Muscle of leg (tissue), 11 donors: ENCODE results near the gene SAMD4B. TPM values are rescaled to one million over a fixed set of nuclear protein-coding genes. Genes with fewer than 3 reads are reported as not detected.
"Not testable (repeated sequence)": the region's sequence is repeated elsewhere in the genome, so short reads cannot be mapped to it uniquely, and the experiment has no call there.

Source experiments
- DNase-seq: peaks from one replicate; pipeline ENCODE4 v3.0.0; 2013
- H3K27ac ChIP-seq: one replicate; pipeline ENCODE4 v1.5.1; 2013; ENCODE audit warnings: mild to moderate bottlenecking, low read length, control low read depth
- H3K27me3 ChIP-seq: one replicate; pipeline ENCODE4 v1.6.1; 2013; ENCODE audit warnings: low read length; ENCODE audit not compliant: control insufficient read depth, insufficient read depth
- H3K36me3 ChIP-seq: one replicate; pipeline ENCODE4 v1.6.1; 2013; ENCODE audit warnings: low read length; ENCODE audit not compliant: control insufficient read depth, insufficient read depth
- H3K4me1 ChIP-seq: one replicate; pipeline ENCODE4 v1.6.1; 2013; ENCODE audit warnings: low read length; ENCODE audit not compliant: control insufficient read depth, insufficient read depth
- H3K4me3 ChIP-seq: one replicate; pipeline ENCODE4 v1.5.1; 2013; ENCODE audit warnings: low read length, control low read depth
- H3K9me3 ChIP-seq: replicated peaks from 2 replicates; pipeline ENCODE4 v1.6.1; 2013; ENCODE audit warnings: low read depth, low read length; ENCODE audit not compliant: control insufficient read depth
- WGBS: methylation state at CpG from one replicate; pipeline ENCODE4 v1.1.5; 2013; ENCODE audit warnings: missing lambda C conversion rate; ENCODE audit not compliant: insufficient coverage; 5-methylcytosine and 5-hydroxymethylcytosine counted together
- polyA plus RNA-seq, 8 donors: library from polyadenylated mRNA; unstranded; fragments of 120-200 nt; gene quantifications; one replicate each; pipeline versions ENCODE4 v1.2.1 to v1.2.3, GENCODE V29; 2013; ENCODE audit warnings: inconsistent platforms in 1 of 8, low replicate concordance in 1 of 8; ENCODE audit not compliant: insufficient read length in 8 of 8, insufficient read depth in 1 of 8
- total RNA-seq: library from RNA; stranded (reverse); fragments of 120-200 nt; gene quantifications from one replicate; pipeline ENCODE4 v1.2.4, GENCODE V29; 2013

The SAMD4B gene
- total and polyA plus RNA-seq, 9 donors = 36.6 to 99.6 (median 82.8) TPM

DNA sequence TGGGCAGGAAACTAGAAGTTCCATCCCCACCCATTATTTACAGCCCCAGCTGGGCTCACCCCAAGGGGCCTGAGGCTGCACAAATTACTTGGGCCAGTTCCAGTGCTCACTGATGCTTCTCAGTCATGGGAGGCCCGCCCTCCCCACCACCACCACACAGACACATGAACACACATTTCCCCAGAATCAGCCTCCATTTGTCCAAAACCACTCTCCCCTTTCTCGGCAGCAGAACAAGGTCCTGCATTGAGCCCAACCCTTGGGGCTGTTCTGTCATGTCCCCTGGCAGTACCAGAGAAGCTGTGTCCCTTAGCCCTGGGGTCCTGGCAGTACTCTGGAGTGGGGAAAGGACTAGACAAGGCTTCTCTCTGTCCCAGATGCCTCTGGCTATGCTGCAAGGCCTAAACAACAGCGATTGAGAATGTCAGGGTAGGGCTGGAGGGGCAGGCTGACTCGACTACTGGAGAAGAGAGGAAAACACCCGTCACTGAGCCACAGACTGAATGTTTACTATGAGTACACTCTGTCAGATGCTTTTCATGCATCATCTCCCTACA is 21.8 kb downstream of the SAMD4B start:
- Histone ChIP-seq H3K9me3 (no peaks in the 10 kb centered on the region), H3K4me3 (no peak overlapping the region), H3K4me1 (peaks cover 28% of the 10 kb centered on the region), H3K36me3 (peaks cover 67% of the 10 kb centered on the region), H3K27ac (peak overlapping the region; percentile 89), H3K27me3 (no peaks in the 10 kb centered on the region)
- peak; percentile 88 for DNase-seq
- WGBS = 49% methylated on average over 3 of the region's 5 CpGs

DNA sequence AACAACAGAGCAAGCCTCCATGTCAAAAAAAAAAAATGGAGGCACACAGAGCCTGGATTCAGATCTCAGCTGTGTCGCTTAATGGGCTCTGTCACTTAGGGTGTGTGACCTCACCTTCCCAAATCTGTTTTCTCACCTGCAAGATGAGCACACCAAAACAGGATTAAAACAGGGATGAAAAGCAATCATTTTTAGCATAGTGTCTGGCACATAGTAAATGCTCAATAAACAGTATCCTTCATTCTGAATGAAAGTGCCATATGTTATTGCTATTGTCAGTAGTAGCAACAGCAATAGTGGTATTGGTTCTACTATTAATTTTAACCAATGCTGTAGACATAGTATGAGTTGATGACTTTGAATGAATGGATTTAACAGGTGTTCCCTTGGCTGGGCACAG is 23.3 kb downstream of the SAMD4B start:
- no peak overlapping the region for H3K4me3 ChIP-seq
- H3K4me1 ChIP-seq = peaks cover 28% of the 10 kb centered on the region
- no peak for DNase-seq
- no peaks in the 10 kb centered on the region for H3K27me3 ChIP-seq
- 100% methylated on average over 1 of the region's 1 CpG for WGBS
- H3K27ac ChIP-seq = no peak overlapping the region
- H3K9me3 ChIP-seq = no peaks in the 10 kb centered on the region
- peaks cover 74% of the 10 kb centered on the region for H3K36me3 ChIP-seq

DNA sequence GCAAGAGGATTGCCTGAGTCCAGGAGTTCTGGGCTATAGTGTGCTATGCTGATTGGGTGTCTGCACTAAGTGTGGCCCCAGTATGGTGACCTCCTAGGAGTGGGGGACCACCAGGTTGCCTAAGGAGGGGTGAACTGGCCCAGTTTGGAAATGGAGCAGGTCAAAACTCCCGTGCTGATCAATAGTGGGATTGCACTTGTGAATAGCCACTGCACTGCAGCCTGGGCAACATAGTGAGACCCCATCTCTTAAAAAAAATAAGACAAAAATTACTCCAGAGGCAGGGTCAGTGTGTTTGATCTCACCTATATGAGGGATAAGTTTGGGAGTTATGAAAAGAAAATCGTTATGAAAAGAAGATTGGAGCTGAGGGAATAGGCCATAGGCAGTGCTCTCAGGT is 27.0 kb downstream of the SAMD4B start:
- Histone ChIP-seq H3K27ac (no peak overlapping the region), H3K36me3 (peaks cover 71% of the 10 kb centered on the region), H3K4me3 (no peak overlapping the region), H3K9me3 (no peaks in the 10 kb centered on the region), H3K27me3 (no peaks in the 10 kb centered on the region), H3K4me1 (peaks cover 20% of the 10 kb centered on the region)
- DNase-seq = no peak
- WGBS = 50% methylated on average over 1 of the region's 2 CpGs

DNA sequence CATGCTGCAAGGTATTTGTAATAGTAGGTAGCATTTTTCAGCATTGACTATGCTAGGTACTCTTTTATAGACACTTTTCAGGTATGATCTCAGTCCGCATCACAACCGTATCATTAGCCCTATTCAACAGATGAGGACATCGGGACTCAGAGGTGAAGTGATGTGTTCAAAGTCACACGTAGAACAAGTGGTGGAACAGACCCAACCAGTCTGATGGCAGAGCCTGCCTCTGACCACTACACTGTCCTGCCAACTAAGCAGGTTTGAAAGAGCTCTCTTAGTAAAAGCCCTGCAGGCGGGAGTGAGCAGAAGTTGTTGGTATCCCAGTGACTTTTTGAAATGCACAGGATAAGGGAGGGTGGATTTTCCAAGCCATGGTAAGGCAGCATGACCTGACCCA is 28.5 kb downstream of the SAMD4B start:
- no peak for DNase-seq
- no peaks in the 10 kb centered on the region for H3K9me3 ChIP-seq
- H3K36me3 ChIP-seq = peaks cover 76% of the 10 kb centered on the region
- no peak overlapping the region for H3K27ac ChIP-seq
- WGBS = 100% methylated on average over 1 of the region's 5 CpGs
- H3K4me1 ChIP-seq = peaks cover 14% of the 10 kb centered on the region
- H3K27me3 ChIP-seq = no peaks in the 10 kb centered on the region
- H3K4me3 ChIP-seq = no peak overlapping the region

DNA sequence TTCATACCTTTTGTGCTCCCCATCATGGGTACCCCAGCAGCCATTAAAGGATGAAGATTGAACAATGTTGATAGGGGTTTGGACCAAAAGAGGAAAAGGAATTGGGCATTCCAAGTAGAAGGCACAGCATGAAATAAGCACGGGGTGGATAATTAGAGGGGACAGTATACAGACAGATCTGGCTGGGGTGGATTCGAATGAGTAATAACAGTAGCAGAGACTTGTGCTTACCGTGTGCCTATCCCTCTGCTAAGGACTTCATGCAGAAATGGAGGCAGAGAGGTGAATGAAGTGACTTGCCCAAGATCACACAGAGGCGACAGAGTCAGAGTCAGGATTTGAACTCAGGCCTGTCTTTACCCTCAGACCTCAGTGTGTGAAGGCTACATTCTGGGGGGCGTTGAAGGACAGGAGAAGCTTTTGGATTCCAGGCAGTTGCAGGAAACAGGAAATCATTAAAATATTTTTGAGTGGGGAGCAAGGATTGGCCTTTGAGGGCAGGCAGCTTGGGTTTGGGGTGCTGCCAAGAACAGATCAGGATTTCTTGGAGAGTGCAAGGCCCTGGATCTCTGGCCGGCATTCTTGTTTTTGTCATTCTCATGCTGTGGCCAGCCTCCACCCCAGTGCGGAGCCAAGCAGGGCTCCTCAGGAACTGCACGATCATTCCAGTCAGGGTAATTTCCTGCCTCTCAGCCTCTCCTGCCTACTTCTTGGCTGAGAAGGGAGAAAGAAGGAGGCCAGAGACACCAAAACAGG is 30.0 kb downstream of the SAMD4B start:
- no peak overlapping the region for H3K4me3 ChIP-seq
- peaks cover 76% of the 10 kb centered on the region for H3K36me3 ChIP-seq
- H3K27ac ChIP-seq = peak overlapping the region; percentile 91
- no peaks in the 10 kb centered on the region for H3K9me3 ChIP-seq
- DNase-seq = peak; percentile 96
- peaks cover 14% of the 10 kb centered on the region for H3K4me1 ChIP-seq
- 22% methylated on average over 7 of the region's 8 CpGs for WGBS
- no peaks in the 10 kb centered on the region for H3K27me3 ChIP-seq

DNA sequence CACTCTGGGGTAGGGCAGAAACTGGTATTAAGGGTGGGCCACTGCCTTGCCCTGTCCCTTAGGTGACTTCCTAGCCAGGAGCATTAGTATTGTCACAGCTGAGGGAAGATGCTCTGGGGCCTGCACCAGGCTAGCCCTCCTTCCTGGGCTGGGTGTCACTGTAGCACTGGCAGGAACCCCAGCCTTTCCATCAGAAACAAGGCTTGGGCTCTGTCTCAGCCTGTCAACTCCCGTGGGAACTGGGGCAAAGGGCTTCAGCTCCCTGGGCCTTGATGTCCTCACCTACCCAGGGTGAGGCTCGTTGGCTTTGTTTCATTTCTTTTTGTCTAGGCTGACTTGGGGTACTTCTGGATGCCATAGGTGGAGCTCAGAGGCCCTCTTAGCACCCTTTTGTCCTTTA is 30.7 kb downstream of the SAMD4B start:
- peaks cover 14% of the 10 kb centered on the region for H3K4me1 ChIP-seq
- DNase-seq = no peak
- H3K27ac ChIP-seq = peak overlapping the region; percentile 91
- 76% methylated on average over 2 of the region's 2 CpGs for WGBS
- H3K4me3 ChIP-seq = no peak overlapping the region
- peaks cover 83% of the 10 kb centered on the region for H3K36me3 ChIP-seq
- no peaks in the 10 kb centered on the region for H3K9me3 ChIP-seq
- no peaks in the 10 kb centered on the region for H3K27me3 ChIP-seq

DNA sequence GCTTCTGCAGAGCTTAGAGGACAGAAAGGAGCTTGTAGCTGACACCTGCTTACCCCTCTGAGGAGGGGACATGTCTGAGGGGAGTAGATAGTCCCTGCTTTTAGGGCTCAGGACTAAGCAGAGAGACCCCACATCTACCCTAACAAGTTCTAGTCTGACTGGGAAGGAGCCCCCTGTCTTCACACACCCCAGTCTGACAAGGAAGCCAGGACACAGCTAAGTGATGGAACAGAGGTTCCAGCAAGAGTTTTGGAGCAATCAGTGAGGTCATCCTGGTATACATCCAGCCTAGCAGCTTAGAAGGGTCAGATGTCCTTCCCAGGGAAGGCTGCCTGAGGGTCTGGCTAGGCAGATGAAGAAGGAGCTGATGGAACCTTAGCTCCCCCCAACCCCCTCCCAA is 33.7 kb downstream of the SAMD4B start:
- H3K36me3 ChIP-seq = peaks cover 87% of the 10 kb centered on the region
- no peak for DNase-seq
- no peak overlapping the region for H3K4me3 ChIP-seq
- peaks cover 14% of the 10 kb centered on the region for H3K4me1 ChIP-seq
- H3K9me3 ChIP-seq = no peaks in the 10 kb centered on the region
- no peak overlapping the region for H3K27ac ChIP-seq
- H3K27me3 ChIP-seq = no peaks in the 10 kb centered on the region

DNA sequence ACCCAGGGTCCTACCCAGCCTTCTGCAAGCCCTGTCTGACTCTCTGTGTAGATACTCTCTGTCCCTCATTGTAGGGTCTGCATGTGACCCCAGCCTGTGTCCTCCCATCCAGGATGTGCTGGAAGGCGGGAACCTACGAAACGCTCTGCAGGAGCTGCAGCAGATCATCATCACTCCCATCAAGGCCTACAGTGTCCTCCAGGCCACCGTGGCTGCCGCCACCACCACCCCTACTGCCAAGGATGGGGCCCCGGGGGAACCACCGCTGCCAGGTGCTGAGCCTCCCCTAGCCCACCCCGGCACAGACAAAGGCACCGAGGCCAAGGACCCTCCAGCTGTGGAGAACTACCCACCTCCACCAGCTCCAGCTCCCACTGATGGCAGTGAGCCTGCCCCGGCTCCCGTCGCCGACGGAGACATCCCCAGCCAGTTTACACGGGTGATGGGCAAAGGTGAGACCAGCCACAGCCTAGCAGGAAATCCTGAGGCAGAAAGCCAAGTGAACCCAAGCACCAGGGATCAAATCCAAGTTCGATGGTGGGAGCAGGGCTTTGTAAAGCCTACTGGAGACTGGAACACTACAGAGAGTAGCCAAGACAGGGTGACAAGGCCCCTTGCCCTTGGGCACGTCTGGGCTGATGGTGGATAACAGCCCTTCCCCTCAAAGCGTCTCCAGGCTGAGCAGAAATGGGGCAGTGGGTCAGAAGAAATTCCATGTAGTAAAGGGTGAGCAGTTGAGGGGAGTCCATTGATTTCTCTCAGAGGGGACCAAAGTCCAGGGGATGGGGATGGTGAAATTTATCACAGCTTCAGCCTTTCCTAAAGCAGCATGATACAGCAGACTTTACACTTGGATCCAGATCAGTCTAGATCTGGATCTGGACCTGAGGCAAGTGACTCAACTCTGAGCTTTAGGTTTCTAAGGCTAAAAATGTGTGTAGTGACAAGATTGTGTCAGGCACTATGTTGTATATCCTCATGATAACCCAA is 35.4 kb downstream of the SAMD4B start:
- WGBS = 89% methylated on average over 14 of the region's 18 CpGs
- H3K4me3 ChIP-seq = no peak overlapping the region
- peaks cover 94% of the 10 kb centered on the region for H3K36me3 ChIP-seq
- no peaks in the 10 kb centered on the region for H3K27me3 ChIP-seq
- no peaks in the 10 kb centered on the region for H3K9me3 ChIP-seq
- H3K27ac ChIP-seq = no peak overlapping the region
- DNase-seq = no peak
- H3K4me1 ChIP-seq = peaks cover 7% of the 10 kb centered on the region

DNA sequence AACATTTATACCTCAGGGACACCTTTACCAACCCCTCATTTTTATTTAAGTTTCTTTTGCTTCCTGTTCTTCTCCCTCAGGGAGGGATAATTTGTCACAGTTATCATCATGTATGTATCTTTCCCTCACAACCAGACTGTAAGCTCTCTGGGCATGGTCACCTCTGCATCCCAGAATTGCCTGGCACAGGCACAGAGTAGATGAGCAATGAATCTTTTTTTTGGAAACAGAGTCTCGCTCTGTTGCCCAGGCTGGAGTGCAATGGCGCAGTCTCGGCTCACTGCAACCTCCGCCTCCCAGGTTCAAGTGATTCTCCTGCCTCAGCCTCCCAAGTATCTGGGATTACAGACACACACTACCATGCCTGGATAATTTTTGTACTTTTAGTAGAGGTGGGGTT is 37.1 kb downstream of the SAMD4B start:
- not testable (repeated sequence) for H3K9me3 ChIP-seq
- WGBS = no CpG with 5 or more reads among the region's 4 CpGs

DNA sequence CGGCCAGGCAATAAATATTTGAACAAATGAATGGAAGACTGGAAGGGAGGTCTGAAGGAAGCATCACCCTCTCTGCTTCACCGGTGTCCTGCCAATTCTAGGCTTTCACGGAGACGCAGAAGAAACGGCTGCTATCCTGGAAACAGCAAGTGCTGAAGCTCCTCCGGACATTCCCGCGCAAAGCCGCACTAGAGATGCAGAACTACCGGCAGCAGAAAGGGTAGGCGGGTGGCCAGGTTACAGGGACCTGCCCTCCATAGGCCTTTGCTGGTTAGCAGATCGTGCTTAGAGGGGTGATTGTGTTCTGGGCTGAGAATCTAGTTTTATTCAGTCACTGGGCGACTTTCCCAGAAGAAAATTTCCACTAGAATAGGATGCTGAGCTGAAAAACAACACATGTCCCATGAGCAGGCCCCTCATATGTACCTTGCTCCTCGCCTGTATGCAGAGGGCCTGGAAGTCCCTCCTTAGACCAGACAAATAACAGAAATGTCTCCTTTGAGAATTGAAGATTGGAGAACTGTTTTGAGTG is 37.7 kb downstream of the SAMD4B start:
- no peak overlapping the region for H3K4me3 ChIP-seq
- WGBS = 77% methylated on average over 9 of the region's 14 CpGs
- peaks cover 94% of the 10 kb centered on the region for H3K36me3 ChIP-seq
- H3K27ac ChIP-seq = peak overlapping the region; percentile 29
- H3K9me3 ChIP-seq = no peaks in the 10 kb centered on the region
- peak; percentile 82 for DNase-seq
- H3K4me1 ChIP-seq = no peaks in the 10 kb centered on the region
- H3K27me3 ChIP-seq = no peaks in the 10 kb centered on the region

More for the DNA sequence above, 37.1 kb downstream of the SAMD4B start:
- not testable (repeated sequence) for H3K27ac ChIP-seq, H3K4me3 ChIP-seq, H3K4me1 ChIP-seq, DNase-seq, H3K27me3 ChIP-seq
- peaks cover 96% of the 10 kb centered on the region for H3K36me3 ChIP-seq
